Spleen (tissue), 11 donors: ENCODE results near the gene PGBD5. TPM values are rescaled to one million over a fixed set of nuclear protein-coding genes. Genes with fewer than 3 reads are reported as not detected.

Source experiments
- DNase-seq: peaks from one replicate; pipeline ENCODE4 v3.0.0-alpha.2; 2020
- H3K27ac ChIP-seq, 8 donors: fragments of 200-600 bp; sonication (generic) in 7 of 8; 1 replicate in 4 of 8; 2 replicates in 4 of 8; pipeline versions ENCODE4 v1.5.0 to v1.8.0; 2016 to 2021; ENCODE audit warnings: inconsistent platforms in 4 of 8, mild to moderate bottlenecking in 4 of 8, moderate library complexity in 1 of 8
- H3K27me3 ChIP-seq, 7 donors: fragments of 200-600 bp; sonication (generic) in 6 of 7; replicated peaks in 1 of 7; 1 replicate in 4 of 7; 2 replicates in 3 of 7; pipeline versions ENCODE4 v1.5.0 to v1.8.0; 2016 to 2021; ENCODE audit warnings: inconsistent platforms in 3 of 7, mild to moderate bottlenecking in 1 of 7
- H3K36me3 ChIP-seq, 6 donors: fragments of 200-600 bp; sonication (generic) in 5 of 6; 1 replicate in 4 of 6; 2 replicates in 2 of 6; pipeline versions ENCODE4 v1.5.0 to v1.8.0; 2016 to 2021; ENCODE audit warnings: inconsistent platforms in 2 of 6
- H3K4me1 ChIP-seq, 6 donors: fragments of 200-600 bp; sonication (generic) in 5 of 6; 1 replicate in 3 of 6; 2 replicates in 3 of 6; pipeline versions ENCODE4 v1.5.0 to v1.8.0; 2016 to 2021; ENCODE audit warnings: inconsistent platforms in 3 of 6
- H3K4me3 ChIP-seq, 8 donors: fragments of 200-600 bp; sonication (generic) in 7 of 8; 1 replicate in 4 of 8; 2 replicates in 4 of 8; pipeline versions ENCODE4 v1.5.0 to v1.8.0; 2016 to 2021; ENCODE audit warnings: inconsistent platforms in 4 of 8, mild to moderate bottlenecking in 4 of 8, moderate library complexity in 2 of 8
- H3K9me3 ChIP-seq, 8 donors: fragments of 200-600 bp; sonication (generic) in 7 of 8; 1 replicate in 4 of 8; 2 replicates in 4 of 8; pipeline versions ENCODE4 v1.5.0 to v1.8.0; 2016 to 2021; ENCODE audit warnings: inconsistent platforms in 4 of 8
- CTCF ChIP-seq, 11 experiments: fragments of 200-600 bp in 7 of 11; fragments of 450-650 bp in 4 of 11; sonication (generic) in 4 of 11; IDR thresholded peaks in 8 of 11; conservative IDR thresholded peaks in 3 of 11; 1 replicate in 7 of 11; 2 replicates in 4 of 11; pipeline versions ENCODE4 v1.4.0 to v1.8.0; 2016 to 2021; ENCODE audit warnings: antibody characterized with exemption in 11 of 11, inconsistent platforms in 4 of 11, mild to moderate bottlenecking in 1 of 11
- POLR2A ChIP-seq, 3 donors: fragments of 450-650 bp; IDR thresholded peaks; one replicate each; pipeline ENCODE4 v1.5.1; 2017; ENCODE audit warnings: antibody characterized with exemption in 3 of 3, mild to moderate bottlenecking in 1 of 3
- POLR2AphosphoS5 ChIP-seq, 3 donors: sonication (generic); formaldehyde crosslinking; IDR thresholded peaks; one replicate each; pipeline ENCODE4 v1.5.1; 2017; ENCODE audit warnings: antibody characterized with exemption in 3 of 3
- WGBS, 5 donors: extraction: QIAGEN DNeasy Blood & Tissue Kit in 3 of 5; methylation state at CpG; one replicate each; pipeline versions ENCODE4 v1.1.5 to v1.1.7; 2013 to 2018; 5-methylcytosine and 5-hydroxymethylcytosine counted together
- intact Hi-C: fragments of 100-400 bp; cut with DNase I; formaldehyde crosslinking; loops from one replicate; pipeline ENCODE4 v1.15.0; 2023; ENCODE audit warnings: low total_unique reads
- polyA plus RNA-seq, 3 donors: library from polyadenylated mRNA; stranded (reverse); fragments of 200-250 nt; gene quantifications; one replicate each; pipeline ENCODE4 v1.2.1, GENCODE V29; 2013
- total RNA-seq, 7 donors: library from RNA; depleted of rRNA in 3 of 7; stranded (reverse); fragments of >200 nt in 3 of 7; fragmentation: NEBNext Ultra II Directional in 4 of 7; extraction: Animal tissue kit (Norgen Biotek cat#: 25700) in 4 of 7; gene quantifications; one replicate each; pipeline versions ENCODE4 v1.1.0 to v1.2.1, GENCODE V29; 2016 to 2021
- donor health status: healthy with polysubstance abuse.
- donor health status: DM: no; HTN: no; CAD: no; lungs with moderate emphysema.
- donor health status: DM: no; HTN: no; CAD: no.
- donor health status: Bipolar disorder and iron deficiency.
- donor health status: healthy.
- donor health status: DM: no; HTN: no; CAD: no.
- donor health status: DM: yes; HTN: yes; CAD: no.

The PGBD5 gene
- total and polyA plus RNA-seq, 10 donors = 0.07 to 6.7 (median 3.0) TPM

DNA sequence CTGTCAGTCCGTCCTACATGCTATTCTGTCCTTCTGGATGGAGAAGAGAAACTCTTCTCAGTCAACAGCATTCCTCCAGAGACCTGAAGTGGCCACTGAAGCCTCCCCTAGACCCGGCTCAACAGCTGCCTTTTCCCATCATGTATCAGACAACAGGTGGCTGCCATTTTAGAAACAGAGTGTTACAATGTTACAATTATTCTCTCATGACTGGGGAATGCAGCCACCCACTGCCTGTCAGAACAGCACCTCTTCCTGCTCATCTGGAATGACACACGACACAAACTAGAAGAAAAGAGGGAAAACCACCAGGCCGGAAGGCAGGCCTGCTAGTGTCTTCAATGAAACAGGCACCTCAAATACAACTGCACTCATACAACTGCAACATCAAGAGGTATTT, 105.3 kb downstream of the PGBD5 start:
- 73 to 87% (median 79%) methylated on average over 4 of the region's 4 CpGs for WGBS, 5 donors
- intact Hi-C loops = no loop called here

GRCh38 chr1:230319014-230319747, 107.0 kb downstream of the PGBD5 start:
- TF ChIP-seq CTCF (IDR thresholded peaks at IDR 0.05 in 8 of 11, conservative IDR thresholded peaks at IDR 0.05 in 3 of 11) = no peak
- TF ChIP-seq POLR2A (IDR thresholded peaks at IDR 0.05) = no peak
- TF ChIP-seq POLR2AphosphoS5 (IDR thresholded peaks at IDR 0.05) = no peak
- peak; percentile 47 for DNase-seq
- H3K36me3 ChIP-seq = no peaks in the 10 kb centered on the region
- no peak overlapping the region for H3K4me3 ChIP-seq
- no peaks in the 10 kb centered on the region for H3K4me1 ChIP-seq
- 86 to 92% (median 90%) methylated on average over 17 of the region's 17 CpGs for WGBS, 5 donors
- H3K27ac ChIP-seq = no peak overlapping the region
- intact Hi-C loops = no loop called here
- H3K9me3 ChIP-seq = no peaks in the 10 kb centered on the region
- no peaks in the 10 kb centered on the region for H3K27me3 ChIP-seq

More for the DNA sequence above, 105.3 kb downstream of the PGBD5 start:
- no peak for DNase-seq
- Histone ChIP-seq H3K27me3 (no peaks in the 10 kb centered on the region), H3K4me3 (no peak overlapping the region), H3K36me3 (no peaks in the 10 kb centered on the region), H3K27ac (no peak overlapping the region), H3K9me3 (no peaks in the 10 kb centered on the region), H3K4me1 (no peaks in the 10 kb centered on the region)
- TF ChIP-seq POLR2A (IDR thresholded peaks at IDR 0.05) (no peak), CTCF (IDR thresholded peaks at IDR 0.05 in 8 of 11, conservative IDR thresholded peaks at IDR 0.05 in 3 of 11) (no peak), POLR2AphosphoS5 (IDR thresholded peaks at IDR 0.05) (no peak)

- H3K27me3 ChIP-seq = no peaks in the 10 kb centered on the region
- TF ChIP-seq POLR2A (IDR thresholded peaks at IDR 0.05) = no peak
- TF ChIP-seq POLR2AphosphoS5 (IDR thresholded peaks at IDR 0.05) = no peak
- no peak for TF ChIP-seq CTCF (IDR thresholded peaks at IDR 0.05 in 8 of 11, conservative IDR thresholded peaks at IDR 0.05 in 3 of 11)
- no peaks in the 10 kb centered on the region for H3K9me3 ChIP-seq
- DNase-seq = peak; percentile 58
- no peaks in the 10 kb centered on the region for H3K36me3 ChIP-seq
- no peak overlapping the region for H3K4me3 ChIP-seq
- H3K4me1 ChIP-seq = no peaks in the 10 kb centered on the region
- WGBS, 5 donors = 69 to 82% (median 75%) methylated on average over 21 to 23 of the region's 23 CpGs
- intact Hi-C loops = no loop called here
- no peak overlapping the region for H3K27ac ChIP-seq
These were observed 108.0 kb downstream of the PGBD5 start for GRCh38 chr1:230317823-230318819.
